GM18519 (cell line): Measurements from ENCODE around the gene ARMCX4.
"Not testable (repeated sequence)": the region's sequence is repeated elsewhere in the genome, so short reads cannot be mapped to it uniquely, and the experiment has no call there.

Experiments used
- ATAC-seq: cut with Tn5 transposase; IDR thresholded peaks from one replicate; pipeline ENCODE4 v1.9.1; 2021; ENCODE audit warnings: mild to moderate bottlenecking, moderate library complexity; ENCODE audit not compliant: unreplicated experiment, low FRiP score

ARMCX4 gene

GRCh38 chrX:101485212-101485949 lies at the start of gene ARMCX4:
Gene ARMCX4 (plus strand): TSS chrX:101485456. CDS start chrX:101488590, 3,134 bp downstream.
- no peak for ATAC-seq

DNA sequence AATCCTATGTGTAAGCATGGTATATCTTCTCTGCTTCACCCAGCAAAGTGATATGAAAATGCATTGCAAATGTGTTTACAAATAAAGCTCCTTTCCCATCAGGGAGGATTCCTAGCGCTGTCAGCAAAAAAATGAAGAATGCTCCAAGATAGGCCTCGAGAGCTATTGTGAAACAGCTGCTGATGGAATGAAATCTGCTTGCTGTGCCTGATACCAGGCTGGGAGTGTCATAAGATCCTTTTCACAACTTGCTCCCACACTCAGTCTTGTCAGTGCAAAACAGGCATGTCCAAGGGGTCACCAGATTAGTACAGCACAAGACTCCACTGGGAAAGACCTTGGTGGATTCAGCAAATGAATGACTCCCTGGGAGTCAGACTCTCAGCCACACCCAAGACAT lies 43.2 kb upstream of the ARMCX4 start:
- ATAC-seq: no peak

GRCh38 chrX:101449279-101449678 lies 36.0 kb upstream of the ARMCX4 start:
- ATAC-seq: no peak

GRCh38 chrX:101450085-101450484 lies 35.2 kb upstream of the ARMCX4 start:
- no peak for ATAC-seq

DNA sequence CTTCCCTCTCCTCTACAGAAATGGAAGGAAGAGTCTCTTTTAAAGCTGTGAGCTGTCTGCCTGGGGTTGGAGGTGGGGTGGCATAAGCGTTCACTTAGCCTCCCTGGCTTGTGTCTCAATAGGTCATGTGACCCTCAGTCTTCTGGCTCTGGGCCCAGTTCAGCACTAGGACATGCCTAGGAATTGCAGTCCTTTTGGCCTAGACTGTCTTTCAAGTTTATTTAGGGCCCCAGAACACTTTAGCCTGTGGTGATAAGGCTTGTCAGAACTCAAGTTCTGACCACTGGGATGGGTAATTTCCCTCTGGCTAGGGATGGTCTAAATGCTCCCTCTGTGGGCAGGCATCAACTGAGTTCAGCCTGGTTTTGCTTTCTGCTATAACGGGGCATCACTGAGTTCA lies 34.3 kb upstream of the ARMCX4 start:
- no peak for ATAC-seq

GRCh38 chrX:101452056-101452455 lies 33.2 kb upstream of the ARMCX4 start:
- no peak for ATAC-seq

DNA sequence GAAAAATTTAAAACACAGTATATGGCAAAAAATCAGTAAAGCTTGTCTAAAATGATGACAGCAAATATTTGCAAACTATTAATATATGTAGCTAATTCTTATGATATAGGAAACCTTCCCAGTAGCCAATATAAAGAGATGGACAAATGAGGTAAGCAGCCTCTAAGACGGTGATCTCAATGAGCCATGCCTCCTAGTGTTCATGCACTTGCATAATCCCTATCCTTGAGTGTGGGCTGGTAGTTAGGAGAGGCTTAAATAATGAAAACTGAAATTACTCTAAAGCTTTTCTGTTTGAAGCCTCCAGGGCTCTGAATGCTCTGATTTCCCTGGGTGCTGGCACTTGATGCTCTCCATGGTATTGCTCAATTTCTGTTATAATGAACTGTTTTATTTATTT lies 24.6 kb upstream of the ARMCX4 start:
- ATAC-seq: no peak

DNA sequence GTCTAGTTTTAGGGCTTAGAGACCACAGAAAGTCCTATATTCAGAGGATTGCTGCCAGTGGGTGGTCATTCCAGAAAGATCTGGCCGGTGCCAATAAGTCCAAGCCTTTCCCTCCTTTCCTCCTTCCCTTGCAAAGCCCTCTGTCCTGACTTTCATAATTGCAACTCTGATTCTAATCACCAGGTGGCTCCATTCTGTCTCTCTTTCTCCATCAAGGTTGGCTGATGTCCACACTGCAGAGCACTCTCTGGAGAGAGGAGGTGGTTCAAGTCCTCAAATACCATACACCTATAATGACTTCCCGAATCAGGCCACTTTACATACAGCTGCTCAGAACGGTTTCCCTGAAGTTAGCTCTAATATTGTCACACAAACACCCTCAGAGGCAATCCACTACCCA lies 22.4 kb upstream of the ARMCX4 start:
- ATAC-seq: no peak

DNA sequence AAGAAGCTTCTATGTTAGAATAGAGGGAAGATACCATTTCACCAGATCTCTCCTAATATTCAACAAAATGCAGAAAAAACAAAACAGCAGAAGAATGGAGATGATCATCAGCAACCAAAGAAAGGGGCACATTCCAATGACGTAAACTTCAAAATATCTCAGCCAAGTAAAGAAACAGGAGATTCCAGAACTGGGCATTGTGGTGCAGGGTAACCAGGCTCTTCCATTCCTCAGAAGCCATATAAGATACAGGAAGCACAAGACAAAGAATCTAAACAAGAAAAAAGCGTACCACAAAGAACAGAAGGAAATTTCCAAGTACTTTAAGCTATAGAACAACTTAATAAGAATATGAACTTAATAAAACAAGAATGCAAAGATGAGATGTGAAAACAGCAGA lies 6.9 kb upstream of the ARMCX4 start:
- no peak for ATAC-seq

DNA sequence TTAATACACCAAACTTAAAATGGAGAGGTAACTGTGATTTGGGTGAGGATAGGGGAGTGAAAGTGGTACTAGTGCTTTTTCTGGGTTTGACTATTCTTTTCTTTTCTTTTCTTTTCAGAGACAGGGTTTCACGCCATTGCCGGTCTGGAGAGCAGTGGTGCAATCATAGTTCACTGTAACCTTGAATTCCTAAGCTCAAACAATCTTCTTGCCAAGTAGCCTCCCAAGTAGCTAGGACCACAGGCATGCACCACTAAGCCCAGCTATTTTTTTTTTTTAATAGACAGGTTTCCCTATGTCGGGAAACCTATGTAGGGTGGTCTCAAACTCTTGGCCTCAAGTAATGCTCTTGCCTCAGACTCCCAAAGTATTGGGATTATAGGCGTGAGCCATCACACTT lies 3.0 kb upstream of the ARMCX4 start:
- no peak for ATAC-seq

GRCh38 chrX:101483705-101484104 lies 1.6 kb upstream of the ARMCX4 start:
- no peak for ATAC-seq

- no peak for ATAC-seq
These were observed 1.1 kb upstream of the ARMCX4 start for GRCh38 chrX:101484135-101484534.

- ATAC-seq: no peak
These were observed 3.5 kb downstream of the ARMCX4 start for GRCh38 chrX:101488796-101489195.

DNA sequence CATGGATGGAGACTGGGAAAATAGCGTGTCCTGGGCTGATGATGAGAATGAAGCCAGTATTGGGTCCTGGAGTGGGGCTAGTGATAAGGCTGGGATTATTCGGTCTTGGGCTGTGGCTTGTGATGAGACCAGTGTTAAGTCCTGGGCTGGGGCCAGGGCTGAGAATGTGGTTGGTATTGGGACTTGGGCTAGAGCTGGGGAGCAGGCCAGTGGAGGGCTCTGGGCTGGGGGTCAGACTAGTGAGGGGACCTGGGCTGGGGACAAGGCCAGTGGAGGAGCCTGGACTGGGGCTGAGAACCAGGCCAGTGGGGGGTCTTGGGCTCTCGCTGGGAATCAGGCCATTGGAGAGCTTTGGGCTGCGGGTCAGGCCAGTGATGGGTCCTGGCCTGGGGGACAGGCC lies 6.7 kb downstream of the ARMCX4 start:
- ATAC-seq: no peak

- ATAC-seq: no peak
These were observed 8.0 kb downstream of the ARMCX4 start for GRCh38 chrX:101493225-101493624.

DNA sequence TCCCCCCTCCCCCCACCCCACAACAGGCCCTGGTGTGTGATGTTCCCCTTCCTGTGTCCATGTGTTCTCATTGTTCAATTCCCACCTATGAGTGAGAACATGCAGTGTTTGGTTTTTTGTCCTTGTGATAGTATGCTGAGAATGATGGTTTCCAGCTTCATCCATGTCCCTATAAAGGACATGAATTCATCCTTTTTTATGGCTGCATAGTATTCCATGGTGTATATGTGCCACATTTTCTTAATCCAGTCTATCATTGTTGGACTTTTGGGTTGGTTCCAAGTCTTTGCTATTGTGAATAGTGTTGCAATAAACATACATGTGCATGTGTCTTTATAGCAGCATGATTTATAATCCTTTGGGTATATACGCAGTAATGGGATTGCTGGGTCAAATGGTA lies 17.7 kb downstream of the ARMCX4 start:
- ATAC-seq: not testable (repeated sequence)

DNA sequence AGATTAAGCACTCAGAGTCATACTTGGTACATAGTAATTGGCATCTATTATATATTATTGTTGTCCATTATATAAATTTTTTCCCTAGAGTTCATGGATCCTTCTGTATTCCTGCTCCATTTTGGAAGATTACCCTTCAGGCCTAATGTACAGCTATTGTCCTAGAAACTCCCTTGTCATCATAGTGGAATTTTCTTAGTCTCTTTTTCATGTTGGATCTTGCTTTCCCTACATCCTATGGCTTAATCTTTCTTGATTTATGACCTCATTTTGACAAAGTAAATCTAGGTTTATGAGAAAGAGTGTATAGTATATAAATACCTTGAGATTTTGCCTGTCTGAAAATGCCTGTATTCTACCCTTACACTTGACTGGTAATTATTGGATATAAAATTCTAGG lies 22.1 kb downstream of the ARMCX4 start:
- ATAC-seq: no peak

DNA sequence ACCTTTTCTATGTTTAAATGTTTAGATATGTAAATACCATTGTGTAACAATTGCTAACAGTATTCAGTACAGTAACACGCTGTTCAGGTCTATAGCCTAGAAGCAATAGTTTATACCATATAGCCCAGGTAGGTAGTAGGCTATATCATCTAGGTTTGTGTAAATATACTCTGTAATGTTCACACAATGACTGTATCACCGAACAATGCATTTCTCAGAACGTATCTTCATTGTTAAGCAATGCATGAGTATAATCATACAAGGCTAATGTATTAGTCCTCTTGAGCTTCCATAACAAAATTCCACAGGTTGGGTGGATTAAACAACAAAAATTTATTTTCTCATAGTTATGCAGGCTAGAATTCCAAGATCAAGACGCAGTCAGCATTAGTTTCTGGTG lies 22.7 kb downstream of the ARMCX4 start:
- ATAC-seq: no peak

DNA sequence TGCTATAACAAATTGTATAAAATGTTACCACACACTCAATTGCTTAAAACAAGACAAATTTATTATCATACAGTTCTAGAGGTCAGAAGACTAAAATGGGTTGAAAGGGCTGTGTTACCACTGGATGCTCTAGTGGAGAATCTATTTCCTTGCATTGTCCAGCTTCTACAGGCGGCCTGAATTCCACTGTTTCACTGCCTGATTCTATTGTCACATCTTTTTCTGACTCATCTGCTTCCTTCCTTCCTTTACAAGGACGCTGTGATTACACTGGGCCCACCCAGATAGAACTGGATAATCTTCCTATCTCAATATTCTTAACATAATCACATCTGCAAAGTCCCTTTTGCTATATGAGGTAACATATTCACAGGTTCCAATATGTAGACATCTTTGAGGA lies 45.7 kb downstream of the ARMCX4 start:
- ATAC-seq: no peak
